Gastrocnemius medialis (tissue), 4 donors: ENCODE results near the gene XXYLT1.
"Not testable (repeated sequence)": the region's sequence is repeated elsewhere in the genome, so short reads cannot be mapped to it uniquely, and the experiment has no call there.

Experiments used
- CTCF ChIP-seq, 5 experiments: fragments of 450-650 bp in 3 of 5; fragments of 200-600 bp in 2 of 5; sonication (generic) in 2 of 5; IDR thresholded peaks in 4 of 5; conservative IDR thresholded peaks in 1 of 5; 1 replicate in 4 of 5; 2 replicates in 1 of 5; pipeline ENCODE4 v1.5.1; 2016 to 2019; ENCODE audit warnings: antibody characterized with exemption in 5 of 5, mild to moderate bottlenecking in 3 of 5, moderate library complexity in 3 of 5
- POLR2A ChIP-seq, 2 donors: fragments of 450-650 bp; IDR thresholded peaks; one replicate each; pipeline ENCODE4 v1.6.1; 2017; ENCODE audit warnings: antibody characterized with exemption in 2 of 2, mild to moderate bottlenecking in 2 of 2, moderate library complexity in 2 of 2

DNA sequence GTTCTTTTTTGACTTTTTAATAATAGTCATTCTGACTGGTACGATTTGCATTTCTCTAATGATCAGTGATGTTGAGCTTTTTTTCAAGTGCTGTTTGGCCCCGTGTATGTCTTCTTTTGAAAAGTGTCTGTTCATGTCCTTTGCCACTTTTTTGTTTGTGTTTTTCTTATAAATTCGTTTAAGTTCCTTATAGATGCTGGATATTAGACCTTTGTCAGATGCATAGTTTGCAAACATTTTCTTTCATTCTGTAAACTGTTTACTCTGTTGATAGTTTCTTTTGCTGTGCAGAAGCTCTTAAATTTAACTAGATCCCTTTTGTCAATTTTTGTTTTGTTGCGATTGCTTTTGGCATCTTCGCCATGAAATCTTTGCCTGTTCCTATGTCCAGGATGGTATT is 220.7 kb downstream of the XXYLT1 start:
- not testable (repeated sequence) for TF ChIP-seq CTCF (IDR thresholded peaks at IDR 0.05 in 4 of 5, conservative IDR thresholded peaks at IDR 0.05 in 1 of 5); POLR2A (IDR thresholded peaks at IDR 0.05)
